ENCODE data around the gene CCS. TPM values are rescaled to one million over a fixed set of nuclear protein-coding genes. Genes with fewer than 3 reads are reported as not detected.
A peak's percentile ranks its signal among the peaks of the same experiment; 100 is the strongest.

Gene CCS
- total and polyA plus RNA-seq, 9 of the 15 experiments (the other 6 are each of a cell fraction or from before 2014, with no cell fraction given), result 1.1 to 46.6 (median 26.8) TPM

GRCh38 chr11:66556086-66556485, 36.9 kb upstream of the CCS start:
- H3K4me2 ChIP-seq (ENCODE audit: insufficient read depth, low read length), result no peak overlapping the region
- H3K9me3 ChIP-seq (replicated peaks; ENCODE audit: control insufficient read depth, insufficient read depth, low read depth, low read length), result no peaks in the 10 kb centered on the region
- no peaks in the 10 kb centered on the region for H3K27me3 ChIP-seq (ENCODE audit: control insufficient read depth in 2 of 2, insufficient read depth in 2 of 2, low read length in 2 of 2)
- DNase-seq (ENCODE audit: extremely low read depth in 1 of 4, low spot score in 3 of 4) (no peak), ATAC-seq (no peak), FAIRE-seq (no peak)
- in situ Hi-C loops (cut with MboI) (loop anchor here (10.0 kb wide), 1 partner anchor 259 kb away; no protein-coding TSS in a partner anchor), intact Hi-C loops (cut with micrococcal nuclease) (no loop called here)
- no peaks in the 10 kb centered on the region for H3K79me2 ChIP-seq (ENCODE audit: control insufficient read depth, insufficient read depth, low read length)
- TF ChIP-seq NFIC (IDR thresholded peaks at IDR 0.05) (peak; percentile 47), GABPA (tag; conservative IDR thresholded peaks at IDR 0.05; ENCODE audit: low read depth) (no peak), MTF1 (CRISPR knock-in tag; IDR thresholded peaks at IDR 0.05; ENCODE audit: borderline replicate concordance) (no peak), HNRNPL (IDR thresholded peaks at IDR 0.05; ENCODE audit: low read depth, low read length) (no peak), ZNF668 (CRISPR knock-in tag; IDR thresholded peaks at IDR 0.05) (no peak)
- POLR2A ChIA-PET, result no interaction called here
- H3K4me3 ChIP-seq, result no peak overlapping the region
- 34% methylated on average over 7 of the region's 7 CpGs for WGBS (ENCODE audit: insufficient coverage, low coverage, missing lambda C conversion rate)
- no peak overlapping the region for H3K27ac ChIP-seq (ENCODE audit: extremely low read depth, low read depth, low read length)
- H3K4me1 ChIP-seq (replicated peaks in 1 of 2; ENCODE audit: control insufficient read depth in 2 of 2, insufficient read depth in 2 of 2, low read length in 2 of 2), result peaks cover 5 to 23% of the 10 kb centered on the region in 2 experiments; a peak in 4 of 5 replicates
- CTCF ChIA-PET (ENCODE audit: low intra/inter-chr PET ratio), result no interaction called here
- BruUV-seq (replicated peaks), result no TSS peak
- peak overlapping the region in 1 of 2 experiments; percentile 74; a peak in 2 of 4 replicates for H3K9ac ChIP-seq (ENCODE audit: insufficient read depth in 1 of 2, low read depth in 2 of 2, low read length in 2 of 2)
- H3K9me1 ChIP-seq (ENCODE audit: control insufficient read depth, insufficient read depth, low read length), result no peaks in the 10 kb centered on the region
- no peaks in the 10 kb centered on the region for H4K20me1 ChIP-seq (replicated peaks; ENCODE audit: control insufficient read depth, insufficient read depth, low read length)
- no peak overlapping the region for H2AFZ ChIP-seq (ENCODE audit: low read depth, low read length)
- H3K36me3 ChIP-seq (ENCODE audit: control insufficient read depth, insufficient read depth, low read length), result no peaks in the 10 kb centered on the region

GRCh38 chr11:66557733-66558326, 35.2 kb upstream of the CCS start:
- Histone ChIP-seq H2AFZ (ENCODE audit: low read depth, low read length) (no peak overlapping the region), H3K4me1 (replicated peaks in 1 of 2; ENCODE audit: control insufficient read depth in 2 of 2, insufficient read depth in 2 of 2, low read length in 2 of 2) (peaks cover 8 to 34% of the 10 kb centered on the region in 2 experiments; a peak in 4 of 5 replicates), H3K4me3 (no peak overlapping the region), H3K27me3 (ENCODE audit: control insufficient read depth in 2 of 2, insufficient read depth in 2 of 2, low read length in 2 of 2) (no peaks in the 10 kb centered on the region), H3K36me3 (ENCODE audit: control insufficient read depth, insufficient read depth, low read length) (no peaks in the 10 kb centered on the region), H3K4me2 (ENCODE audit: insufficient read depth, low read length) (no peak overlapping the region), H3K9me1 (ENCODE audit: control insufficient read depth, insufficient read depth, low read length) (no peaks in the 10 kb centered on the region), H3K79me2 (ENCODE audit: control insufficient read depth, insufficient read depth, low read length) (no peaks in the 10 kb centered on the region), H3K9ac (ENCODE audit: insufficient read depth in 1 of 2, low read depth in 2 of 2, low read length in 2 of 2) (peak overlapping the region in 1 of 2 experiments; percentile 48; a peak in 1 of 4 replicates), H3K9me3 (replicated peaks; ENCODE audit: control insufficient read depth, insufficient read depth, low read depth, low read length) (no peaks in the 10 kb centered on the region), H3K27ac (ENCODE audit: extremely low read depth, low read depth, low read length) (no peak overlapping the region), H4K20me1 (replicated peaks; ENCODE audit: control insufficient read depth, insufficient read depth, low read length) (no peaks in the 10 kb centered on the region)
- no peak for FAIRE-seq
- BruUV-seq (replicated peaks), result no TSS peak
- intact Hi-C loops (cut with micrococcal nuclease), result no loop called here
- CTCF ChIA-PET (ENCODE audit: low intra/inter-chr PET ratio), result no interaction called here
- DNase-seq (ENCODE audit: extremely low read depth in 1 of 4, low spot score in 3 of 4), result no peak
- no peak for TF ChIP-seq CXXC5 (CRISPR knock-in tag; IDR thresholded peaks at IDR 0.05)
- no peak for TF ChIP-seq RBFOX2 (IDR thresholded peaks at IDR 0.05; ENCODE audit: low read depth, low read length)
- no peak for TF ChIP-seq HMGXB4 (CRISPR knock-in tag; IDR thresholded peaks at IDR 0.05)
- 0 out of 2 replicates have a peak, but pooled peaks have one; percentile 21 for TF ChIP-seq ESRRA (IDR thresholded peaks at IDR 0.05; ENCODE audit: borderline replicate concordance, low read depth)
- no peak for TF ChIP-seq ZNF780A (CRISPR knock-in tag; IDR thresholded peaks at IDR 0.05)
- TF ChIP-seq NKRF (IDR thresholded peaks at IDR 0.05; ENCODE audit: borderline replicate concordance), result no peak
- TF ChIP-seq ZNF507 (tag; conservative IDR thresholded peaks at IDR 0.05), result no peak
- no peak for TF ChIP-seq ZNF445 (CRISPR knock-in tag; IDR thresholded peaks at IDR 0.05; ENCODE audit: low read depth)
- POLR2A ChIA-PET, result no interaction called here
- 76% methylated on average over 20 of the region's 24 CpGs for WGBS (ENCODE audit: insufficient coverage, low coverage, missing lambda C conversion rate)
- in situ Hi-C loops (cut with MboI), result loop anchor here (10.0 kb wide), 1 partner anchor 257 kb away; no protein-coding TSS in a partner anchor
- no peak for ATAC-seq
